SU-DHL-6 (cell line): ENCODE data around the gene HK1.

Source experiments
- CTCF ChIP-seq: fragments of 200-600 bp; sonication (generic); IDR thresholded peaks from one replicate; pipeline ENCODE4 v1.5.1; 2017; ENCODE audit warnings: antibody characterized with exemption, mild to moderate bottlenecking, low read length, moderate library complexity; ENCODE audit not compliant: insufficient read depth, poor library complexity, severe bottlenecking
- EZH2phosphoT487 ChIP-seq: fragments of 200-600 bp; sonication (generic), shearing (Covaris generic); conservative IDR thresholded peaks from 2 replicates; pipeline ENCODE4 v1.6.1; 2018; ENCODE audit warnings: mild to moderate bottlenecking, antibody characterized with exemption, low read length, moderate library complexity, mixed read lengths

GRCh38 chr10:69408318-69409175, 130.3 kb downstream of the HK1 start:
- TF ChIP-seq CTCF = peak; percentile 12
- no peak for TF ChIP-seq EZH2phosphoT487
